ENCODE results near the gene STEAP1B.
"Not testable (repeated sequence)": the region's sequence is repeated elsewhere in the genome, so short reads cannot be mapped to it uniquely, and the experiment has no call there.

STEAP1B gene

DNA sequence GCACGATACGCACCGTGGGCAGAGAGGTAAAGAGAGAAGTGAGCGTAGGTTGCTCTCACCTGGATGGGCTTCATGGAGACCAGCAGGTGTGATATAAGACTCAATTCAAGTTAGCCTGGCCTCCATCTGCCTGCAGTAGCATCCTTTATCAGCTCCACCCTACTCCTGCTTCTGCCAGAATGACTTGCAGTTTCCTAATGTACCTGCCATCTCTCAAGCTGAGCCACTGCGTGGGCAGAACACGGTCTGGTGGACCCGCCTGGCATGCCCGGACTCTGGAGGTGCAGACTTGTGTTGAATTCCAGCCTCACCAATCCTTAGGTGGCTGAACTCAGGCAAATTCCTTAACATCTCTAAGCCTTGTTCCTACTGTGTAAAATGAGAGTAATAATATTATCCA lies 64.3 kb downstream of the STEAP1B start:
- H3K27ac ChIP-seq = no peak overlapping the region
- no peak overlapping the region for H3K4me3 ChIP-seq

GRCh38 chr7:22435105-22435504 lies 64.9 kb downstream of the STEAP1B start:
- H3K27ac ChIP-seq = no peak overlapping the region

DNA sequence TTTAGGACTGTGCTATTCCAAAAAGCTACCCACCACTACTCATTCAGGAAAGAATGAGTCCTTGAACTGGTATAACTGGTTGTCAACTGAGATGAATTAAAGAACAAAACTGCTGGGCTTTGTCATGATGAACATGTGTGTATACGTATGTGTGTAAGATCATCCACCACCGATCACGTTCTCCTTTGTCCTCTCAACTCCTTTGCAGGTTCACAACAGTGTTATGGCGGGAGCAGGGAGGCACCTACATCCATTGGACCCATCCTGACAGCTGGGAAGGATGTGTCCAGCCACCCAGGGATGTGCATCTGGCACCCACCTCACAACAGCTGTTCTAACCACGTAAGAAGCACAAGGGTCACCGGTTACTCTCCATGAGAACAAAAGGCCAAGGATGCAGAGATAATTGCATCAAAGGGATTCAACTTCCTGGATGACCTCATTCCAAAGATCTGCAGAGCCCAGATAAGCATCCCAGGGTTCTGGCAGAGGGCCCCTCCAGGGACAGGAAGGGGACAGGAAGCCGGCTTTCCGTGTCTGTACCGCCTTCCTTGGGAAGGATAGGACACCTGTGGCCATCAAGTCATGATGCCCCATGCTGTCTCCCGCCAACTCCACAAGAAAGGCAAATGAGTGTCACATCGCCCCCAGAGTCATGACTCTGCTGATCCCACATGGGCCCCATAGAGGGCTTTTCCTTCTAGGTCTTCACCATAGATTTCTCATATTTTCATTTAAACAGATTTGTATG lies 66.1 kb downstream of the STEAP1B start:
- H3K27ac ChIP-seq = peak overlapping the region in 15 of 21 experiments; percentile 11 to 71 (median 45)

More at GRCh38 chr7:22435105-22435504, 64.9 kb downstream of the STEAP1B start:
- no peak overlapping the region for H3K4me3 ChIP-seq

GRCh38 chr7:22433165-22433700 lies 66.8 kb downstream of the STEAP1B start:
- not testable (repeated sequence) for H3K4me3 ChIP-seq
- peak overlapping the region in 16 of 21 experiments; percentile 11 to 82 (median 47) for H3K27ac ChIP-seq

More for the DNA sequence above, 66.1 kb downstream of the STEAP1B start:
- no peak overlapping the region for H3K4me3 ChIP-seq

GRCh38 chr7:22432203-22432718 lies 67.7 kb downstream of the STEAP1B start:
- Histone ChIP-seq H3K27ac (peak overlapping the region in 12 of 21 experiments; percentile 17 to 82 (median 46)), H3K4me3 (no peak overlapping the region)

DNA sequence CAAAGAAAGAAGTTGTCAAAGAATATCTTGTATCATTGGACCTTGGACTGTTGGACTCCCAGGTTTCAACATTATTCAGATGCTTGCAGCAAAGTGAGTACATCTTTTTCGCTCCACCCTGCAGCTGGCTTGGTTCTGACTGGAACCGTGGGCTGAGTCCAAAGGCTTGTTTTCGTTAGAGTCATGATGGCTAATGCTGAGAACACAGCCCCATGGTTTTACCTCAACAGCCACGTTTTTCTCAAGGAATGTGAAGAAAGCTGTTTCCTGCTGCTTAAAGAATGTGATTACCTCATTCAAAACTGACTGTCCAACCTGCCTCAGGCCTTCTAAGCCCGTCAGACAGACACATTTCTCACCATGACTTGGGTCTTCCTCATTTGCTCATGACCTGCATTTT lies 69.5 kb downstream of the STEAP1B start:
- H3K27ac ChIP-seq = peak overlapping the region in 2 of 21 experiments; percentile 11 to 82

DNA sequence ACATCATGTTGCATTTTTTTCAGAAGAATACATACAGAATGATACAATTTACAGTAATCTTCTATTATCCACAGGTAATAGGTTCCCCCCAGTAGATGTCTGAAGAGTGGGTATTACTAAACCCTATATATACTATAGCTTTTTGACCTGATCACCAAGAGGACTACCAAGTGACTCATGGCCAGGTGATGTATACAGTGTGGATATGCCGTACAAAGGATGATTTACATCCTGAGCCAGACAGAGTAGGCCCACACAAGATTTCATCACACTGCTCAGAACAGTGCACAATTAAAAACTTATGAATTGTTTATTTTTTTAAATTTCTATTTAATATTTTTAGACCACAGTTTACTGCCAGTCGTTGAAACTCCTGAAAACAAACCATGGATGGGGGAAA lies 70.6 kb downstream of the STEAP1B start:
- H3K4me3 ChIP-seq = no peak overlapping the region
- peak overlapping the region in 2 of 21 experiments; percentile 11 to 82 for H3K27ac ChIP-seq

More for the DNA sequence above, 69.5 kb downstream of the STEAP1B start:
- no peak overlapping the region for H3K4me3 ChIP-seq

GRCh38 chr7:22427855-22428254 lies 72.1 kb downstream of the STEAP1B start:
- Histone ChIP-seq H3K4me3 (no peak overlapping the region), H3K27ac (no peak overlapping the region)

DNA sequence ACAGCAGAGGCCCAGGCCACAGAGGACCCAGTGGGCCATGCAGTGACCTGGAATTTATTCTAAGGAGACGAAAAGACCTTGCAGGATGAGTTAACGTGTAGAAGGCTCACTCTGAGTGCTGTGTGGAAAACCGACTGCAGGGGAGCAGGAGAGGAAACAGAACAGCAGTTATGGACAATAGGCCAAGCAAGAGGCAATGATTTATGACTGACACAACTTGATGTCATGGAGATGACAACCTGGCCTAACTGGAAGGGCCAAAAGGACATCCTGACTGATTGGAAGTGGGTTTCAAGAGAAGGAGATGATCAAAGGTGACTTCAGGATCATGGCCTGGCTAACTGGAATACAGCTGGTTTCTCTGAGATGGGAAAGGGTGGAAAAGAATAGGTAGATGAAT lies 72.9 kb downstream of the STEAP1B start:
- no peak overlapping the region for H3K4me3 ChIP-seq

DNA sequence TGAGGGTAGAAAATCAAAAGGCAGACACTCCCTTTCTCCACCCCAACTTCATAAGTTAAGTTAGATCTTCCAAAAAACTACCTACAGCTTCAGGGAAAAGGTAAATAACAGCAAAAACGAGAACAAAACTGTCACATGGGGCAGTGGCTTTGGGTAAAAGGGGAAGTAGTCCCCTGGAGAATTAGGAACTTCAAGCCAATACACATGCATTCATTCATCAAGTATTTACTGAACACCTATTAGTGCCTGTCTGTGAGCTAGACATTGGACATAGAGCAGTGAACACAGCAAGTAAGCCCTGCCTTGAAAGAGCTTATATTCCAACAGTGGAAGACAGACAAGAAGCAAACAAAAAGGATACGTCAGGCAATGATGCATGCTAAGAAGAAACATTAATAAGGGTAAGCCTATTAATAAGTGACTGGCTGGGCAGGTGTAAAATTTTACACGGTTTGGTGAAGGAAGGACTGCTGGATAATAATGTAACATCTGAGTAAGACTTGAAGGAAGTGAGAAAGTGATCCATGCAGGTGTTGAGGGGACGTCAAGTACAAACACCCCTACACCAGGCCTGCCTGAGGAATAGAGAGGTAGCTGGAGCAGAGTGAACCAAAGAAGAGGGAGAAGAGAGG lies 73.4 kb downstream of the STEAP1B start:
- Histone ChIP-seq H3K27ac (no peak overlapping the region), H3K4me3 (no peak overlapping the region)

More for the DNA sequence above, 72.9 kb downstream of the STEAP1B start:
- H3K27ac ChIP-seq = no peak overlapping the region

DNA sequence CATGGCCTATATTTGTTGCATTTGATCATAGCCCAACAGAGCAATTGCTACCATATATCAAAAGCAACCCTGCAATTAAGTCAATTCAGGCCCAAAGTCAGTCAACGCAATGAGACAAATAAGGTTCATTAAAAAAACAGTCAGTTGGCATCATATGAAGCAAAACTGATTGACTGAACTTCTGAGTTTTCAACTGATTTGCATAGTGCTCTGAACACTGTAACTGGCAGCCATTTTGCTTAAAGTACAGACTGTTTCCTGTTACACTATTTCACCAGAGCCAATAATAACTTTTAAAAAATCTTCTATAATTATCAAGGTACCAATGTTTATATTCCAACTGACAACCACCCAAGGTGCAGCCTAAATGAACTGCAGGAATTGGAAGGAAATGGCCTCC lies 74.6 kb downstream of the STEAP1B start:
- no peak overlapping the region for H3K27ac ChIP-seq
- no peak overlapping the region for H3K4me3 ChIP-seq

- H3K4me3 ChIP-seq = no peak overlapping the region
- no peak overlapping the region for H3K27ac ChIP-seq
These were observed 77.0 kb downstream of the STEAP1B start for GRCh38 chr7:22422831-22423615.

DNA sequence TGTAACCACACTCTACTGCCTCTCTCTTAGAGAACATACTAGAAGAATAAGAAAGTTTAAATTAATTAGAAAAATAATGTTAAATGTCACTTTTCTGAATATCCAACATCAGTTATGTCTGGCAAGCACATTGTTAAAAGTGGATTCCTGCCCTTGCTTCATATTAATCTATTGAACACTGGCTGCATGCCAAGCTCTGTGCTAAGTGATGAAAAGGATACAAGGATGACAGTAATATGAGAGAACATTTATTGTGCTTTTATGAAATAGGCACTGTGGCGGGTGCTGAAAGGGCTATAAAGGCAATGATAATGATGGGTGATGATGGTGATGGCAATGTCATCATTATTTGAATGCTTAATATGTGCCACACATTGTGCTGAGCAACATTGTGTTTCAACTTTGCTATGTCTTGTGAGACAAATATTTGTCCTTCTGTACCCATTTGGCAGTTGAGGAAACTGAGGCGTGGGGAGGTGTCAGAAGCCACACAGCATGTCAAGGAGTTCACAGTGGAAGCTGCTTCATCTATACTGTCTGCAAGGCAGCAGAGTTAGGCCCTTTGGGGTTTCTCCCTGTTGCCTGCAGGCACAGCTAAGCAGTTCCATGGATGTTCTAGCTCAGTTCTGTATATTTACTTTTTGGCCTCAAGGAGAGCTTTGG lies 78.9 kb downstream of the STEAP1B start:
- Histone ChIP-seq H3K27ac (no peak overlapping the region), H3K4me3 (no peak overlapping the region)

- H3K27ac ChIP-seq = no peak overlapping the region
- H3K4me3 ChIP-seq = no peak overlapping the region
These were observed 80.0 kb downstream of the STEAP1B start for GRCh38 chr7:22420008-22420407.

- Histone ChIP-seq H3K4me3 (no peak overlapping the region), H3K27ac (no peak overlapping the region)
These were observed 80.5 kb downstream of the STEAP1B start for GRCh38 chr7:22419488-22419887.

- Histone ChIP-seq H3K4me3 (no peak overlapping the region), H3K27ac (no peak overlapping the region)
These were observed 81.5 kb downstream of the STEAP1B start for GRCh38 chr7:22418251-22419046.

- no peak overlapping the region for H3K4me3 ChIP-seq
- no peak overlapping the region for H3K27ac ChIP-seq
These were observed 82.1 kb downstream of the STEAP1B start for GRCh38 chr7:22417841-22418240.

- Histone ChIP-seq H3K27ac (no peak overlapping the region), H3K4me3 (no peak overlapping the region)
These were observed 82.6 kb downstream of the STEAP1B start for GRCh38 chr7:22417349-22417748.

DNA sequence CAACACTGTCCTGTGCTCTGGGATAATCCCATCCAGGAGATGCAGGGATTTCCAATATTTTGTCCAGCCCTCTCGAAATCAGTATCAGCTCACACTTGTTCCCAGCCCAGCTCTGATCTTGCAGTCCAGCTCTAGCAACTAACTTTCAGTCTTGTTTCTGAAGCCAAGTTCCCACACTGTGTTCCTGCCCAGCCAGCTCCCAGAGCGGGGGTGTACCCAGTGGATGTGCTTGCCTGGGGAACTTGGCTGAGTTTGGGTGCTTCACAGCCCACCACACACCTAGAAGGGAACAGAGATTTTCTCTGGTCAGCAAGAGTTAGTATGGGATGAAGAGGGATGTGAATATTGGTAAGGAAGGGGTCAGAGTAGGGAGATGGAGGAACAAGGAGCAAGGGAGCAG lies 85.6 kb downstream of the STEAP1B start:
- no peak overlapping the region for H3K27ac ChIP-seq
- no peak overlapping the region for H3K4me3 ChIP-seq

Measured in skin epidermis (tissue), 12 donors.